Adrenal gland (tissue), 5 donors: ENCODE measurements around the gene DOK6.

Experiments used
- POLR2A ChIP-seq, 2 donors: fragments of 450-650 bp; IDR thresholded peaks; one replicate each; pipeline ENCODE4 v1.6.1; 2017; ENCODE audit warnings: antibody characterized with exemption in 2 of 2, mild to moderate bottlenecking in 2 of 2, moderate library complexity in 1 of 2
- TF ChIP-seq, protein P1 (sequence below), 6 experiments: fragments of 450-650 bp in 4 of 6; fragments of 200-600 bp in 2 of 6; sonication (generic) in 1 of 6; IDR thresholded peaks; 1 replicate in 5 of 6; 2 replicates in 1 of 6; pipeline versions ENCODE4 v1.5.1 to v1.8.0; 2016 to 2021; ENCODE audit warnings: antibody characterized with exemption in 6 of 6, mild to moderate bottlenecking in 2 of 6, moderate library complexity in 1 of 6
- donor health status: DM: no; HTN: no; CAD: no.

DNA sequence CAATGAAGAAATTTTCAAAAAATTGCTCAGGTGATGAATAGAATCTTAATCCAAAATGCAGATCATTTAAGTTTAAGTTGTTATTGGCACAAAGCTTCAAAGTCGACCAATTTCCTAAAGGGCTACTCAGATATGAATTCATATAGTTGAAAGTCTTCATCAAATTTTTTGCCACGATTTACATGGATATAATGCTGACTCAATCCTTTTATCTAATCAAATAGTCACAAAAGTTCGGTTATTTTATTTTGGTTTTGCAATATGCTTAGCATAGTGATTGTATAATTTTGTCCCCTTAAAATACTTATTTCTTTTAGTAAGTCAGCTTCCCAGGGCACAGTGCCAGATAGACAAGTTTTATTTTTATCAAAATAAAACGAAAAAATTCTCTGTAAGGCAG lies 319.7 kb downstream of the DOK6 start:
- TF ChIP-seq, protein P1, sequence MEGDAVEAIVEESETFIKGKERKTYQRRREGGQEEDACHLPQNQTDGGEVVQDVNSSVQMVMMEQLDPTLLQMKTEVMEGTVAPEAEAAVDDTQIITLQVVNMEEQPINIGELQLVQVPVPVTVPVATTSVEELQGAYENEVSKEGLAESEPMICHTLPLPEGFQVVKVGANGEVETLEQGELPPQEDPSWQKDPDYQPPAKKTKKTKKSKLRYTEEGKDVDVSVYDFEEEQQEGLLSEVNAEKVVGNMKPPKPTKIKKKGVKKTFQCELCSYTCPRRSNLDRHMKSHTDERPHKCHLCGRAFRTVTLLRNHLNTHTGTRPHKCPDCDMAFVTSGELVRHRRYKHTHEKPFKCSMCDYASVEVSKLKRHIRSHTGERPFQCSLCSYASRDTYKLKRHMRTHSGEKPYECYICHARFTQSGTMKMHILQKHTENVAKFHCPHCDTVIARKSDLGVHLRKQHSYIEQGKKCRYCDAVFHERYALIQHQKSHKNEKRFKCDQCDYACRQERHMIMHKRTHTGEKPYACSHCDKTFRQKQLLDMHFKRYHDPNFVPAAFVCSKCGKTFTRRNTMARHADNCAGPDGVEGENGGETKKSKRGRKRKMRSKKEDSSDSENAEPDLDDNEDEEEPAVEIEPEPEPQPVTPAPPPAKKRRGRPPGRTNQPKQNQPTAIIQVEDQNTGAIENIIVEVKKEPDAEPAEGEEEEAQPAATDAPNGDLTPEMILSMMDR (IDR thresholded peaks at IDR 0.05) = no peak
- TF ChIP-seq POLR2A (IDR thresholded peaks at IDR 0.05) = no peak
